Mucosa of descending colon (tissue), 3 donors: Measurements from ENCODE around the gene MRPS25. TPM values are rescaled to one million over a fixed set of nuclear protein-coding genes. Genes with fewer than 3 reads are reported as not detected.

ENCODE experiments used
- ATAC-seq: fragments of 200-7000 bp; cut with Tn5 transposase; one replicate; pipeline ENCODE4 v1.9.1; 2020; ENCODE audit warnings: mild to moderate bottlenecking, moderate library complexity
- DNase-seq, 3 donors: peaks; one replicate each; pipeline ENCODE4 v3.0.0-alpha.2; 2020
- H3K36me3 ChIP-seq: fragments of 200-600 bp; one replicate; pipeline ENCODE4 v1.8.0; 2021; ENCODE audit warnings: low read depth, mild to moderate bottlenecking
- H3K4me1 ChIP-seq: fragments of 200-600 bp; one replicate; pipeline ENCODE4 v1.8.0; 2021; ENCODE audit warnings: low read depth, mild to moderate bottlenecking
- H3K4me3 ChIP-seq: fragments of 200-600 bp; one replicate; pipeline ENCODE4 v1.8.0; 2021; ENCODE audit warnings: mild to moderate bottlenecking
- H3K9me3 ChIP-seq: fragments of 200-600 bp; one replicate; pipeline ENCODE4 v1.8.0; 2021; ENCODE audit warnings: mild to moderate bottlenecking
- CTCF ChIP-seq: fragments of 200-600 bp; IDR thresholded peaks from one replicate; pipeline ENCODE4 v1.8.0; 2022; ENCODE audit warnings: antibody characterized with exemption, mild to moderate bottlenecking
- intact Hi-C, 2 donors: fragments of 100-400 bp; cut with DNase I in 1 of 2; cut with micrococcal nuclease in 1 of 2; formaldehyde crosslinking; loops; one replicate each; pipeline versions ENCODE4 v1.11.0 to v1.11.1; 2022; cut with DNase I, micrococcal nuclease
- long read RNA-seq, 2 donors: library from polyadenylated mRNA; unstranded; transcript quantifications; one replicate each; pipeline ENCODE4 v2.0.0, GENCODE V29; 2019 to 2021
- total RNA-seq, 3 donors: library from RNA; stranded (reverse); fragmentation: NEBNext Ultra II Directional in 2 of 3; extraction: Animal tissue kit (Norgen Biotek cat#: 25700) in 2 of 3; gene quantifications; one replicate each; pipeline versions ENCODE4 v1.2.1 to v1.2.4, GENCODE V29; 2021 to 2023
- donor health status: DM: no; HTN: no; CAD: no; lungs with moderate emphysema.
- donor health status: DM: no; HTN: no; CAD: no.
- donor health status: DM: no; HTN: yes; CAD: no.

Gene MRPS25
- total RNA-seq, result 10 to 100 TPM; 72.1 to 84.0 (median 78.7) TPM
- long read RNA-seq, donor 1, full-length matches to known transcripts, result 66 of 80 reads
- long read RNA-seq, donor 1, partial matches to known transcripts, result 4 of 80 reads
- long read RNA-seq, donor 1, other reads (novel, unspliced or antisense), result 10 of 80 reads
- long read RNA-seq, donor 2, full-length matches to known transcripts, result 71 of 81 reads
- long read RNA-seq, donor 2, partial matches to known transcripts, result 2 of 81 reads
- long read RNA-seq, donor 2, other reads (novel, unspliced or antisense), result 8 of 81 reads

- peak; percentile 99 for ATAC-seq
- Histone ChIP-seq H3K9me3 (no peaks in the 10 kb centered on the region), H3K36me3 (no peaks in the 10 kb centered on the region), H3K4me1 (peaks cover 14% of the 10 kb centered on the region), H3K4me3 (peak within 1 kb of the TSS; percentile 80)
- TF ChIP-seq CTCF, result no peak
- intact Hi-C loops, result no loop called here
- peak; percentile 92 to 94 (median 93) for DNase-seq
Observed at GRCh38 chr3:15064835-15065549, at the start of gene MRPS25. Gene MRPS25, minus strand, starts transcription at chr3:15065315. Its CDS starts 121 bp downstream, at chr3:15065194.

- intact Hi-C loops, result no loop called here
- Histone ChIP-seq H3K4me1 (no peaks in the 10 kb centered on the region), H3K36me3 (no peaks in the 10 kb centered on the region), H3K4me3 (no peak overlapping the region), H3K9me3 (no peaks in the 10 kb centered on the region)
- no peak for ATAC-seq
- no peak for TF ChIP-seq CTCF
- no peak for DNase-seq
Observed at GRCh38 chr3:15113884-15114283, 48.8 kb upstream of the MRPS25 start.

- TF ChIP-seq CTCF, result no peak
- ATAC-seq (peak; percentile 45), DNase-seq (no peak)
- no peaks in the 10 kb centered on the region for H3K9me3 ChIP-seq
- H3K4me1 ChIP-seq, result no peaks in the 10 kb centered on the region
- intact Hi-C loops, result no loop called here
- H3K36me3 ChIP-seq, result no peaks in the 10 kb centered on the region
- H3K4me3 ChIP-seq, result no peak overlapping the region
Observed at GRCh38 chr3:15113471-15113870, 48.4 kb upstream of the MRPS25 start.

- Histone ChIP-seq H3K4me1 (no peaks in the 10 kb centered on the region), H3K36me3 (no peaks in the 10 kb centered on the region), H3K4me3 (no peak overlapping the region), H3K9me3 (no peaks in the 10 kb centered on the region)
- TF ChIP-seq CTCF, result no peak
- DNase-seq (no peak), ATAC-seq (no peak)
- intact Hi-C loops, result no loop called here
Observed at GRCh38 chr3:15112011-15112410, 46.9 kb upstream of the MRPS25 start.

- no peaks in the 10 kb centered on the region for H3K9me3 ChIP-seq
- no peak overlapping the region for H3K4me3 ChIP-seq
- TF ChIP-seq CTCF, result no peak
- intact Hi-C loops, result no loop called here
- no peaks in the 10 kb centered on the region for H3K36me3 ChIP-seq
- ATAC-seq, result no peak
- DNase-seq, result no peak
- H3K4me1 ChIP-seq, result no peaks in the 10 kb centered on the region
Observed at GRCh38 chr3:15110206-15110605, 45.1 kb upstream of the MRPS25 start.
